HG03108 (cell line): ENCODE results near the gene XRCC4.

Experiments
- ATAC-seq: cut with Tn5 transposase; IDR thresholded peaks from one replicate; pipeline ENCODE4 v1.9.1; 2021; ENCODE audit warnings: moderate library complexity; ENCODE audit not compliant: unreplicated experiment

XRCC4 gene

DNA sequence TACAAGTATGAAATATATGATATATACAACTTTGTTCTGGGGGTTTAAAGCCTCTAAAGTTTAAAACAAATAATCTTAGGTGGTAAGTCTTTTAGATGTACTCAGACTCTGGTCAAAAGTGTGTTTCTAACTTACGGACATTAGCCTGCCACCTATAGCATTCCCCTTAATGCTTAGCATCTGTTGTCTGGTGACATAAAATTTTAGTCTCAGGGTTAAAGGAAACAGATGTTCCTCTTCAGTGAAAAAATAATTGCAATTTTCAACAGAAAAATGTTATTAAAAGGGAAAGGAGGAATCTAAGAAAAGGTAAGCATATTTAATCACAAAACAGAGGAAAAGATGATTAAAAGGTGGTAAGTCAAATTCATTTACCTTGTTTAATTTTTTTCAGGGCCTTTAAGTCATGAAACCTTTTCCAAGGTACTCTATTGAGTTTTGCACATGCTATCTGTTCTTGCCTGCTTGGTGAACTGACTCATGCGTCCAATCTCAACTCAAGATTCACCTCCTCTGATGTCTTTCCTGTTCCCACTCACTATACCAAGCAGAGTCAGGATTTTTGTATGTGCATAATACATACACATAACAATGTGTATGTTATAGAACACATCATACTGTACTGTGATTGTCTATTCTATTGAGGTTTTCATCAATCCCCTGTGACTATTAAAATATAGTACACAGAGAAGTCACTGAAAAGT is 8.1 kb upstream of the XRCC4 start:
- no peak for ATAC-seq

DNA sequence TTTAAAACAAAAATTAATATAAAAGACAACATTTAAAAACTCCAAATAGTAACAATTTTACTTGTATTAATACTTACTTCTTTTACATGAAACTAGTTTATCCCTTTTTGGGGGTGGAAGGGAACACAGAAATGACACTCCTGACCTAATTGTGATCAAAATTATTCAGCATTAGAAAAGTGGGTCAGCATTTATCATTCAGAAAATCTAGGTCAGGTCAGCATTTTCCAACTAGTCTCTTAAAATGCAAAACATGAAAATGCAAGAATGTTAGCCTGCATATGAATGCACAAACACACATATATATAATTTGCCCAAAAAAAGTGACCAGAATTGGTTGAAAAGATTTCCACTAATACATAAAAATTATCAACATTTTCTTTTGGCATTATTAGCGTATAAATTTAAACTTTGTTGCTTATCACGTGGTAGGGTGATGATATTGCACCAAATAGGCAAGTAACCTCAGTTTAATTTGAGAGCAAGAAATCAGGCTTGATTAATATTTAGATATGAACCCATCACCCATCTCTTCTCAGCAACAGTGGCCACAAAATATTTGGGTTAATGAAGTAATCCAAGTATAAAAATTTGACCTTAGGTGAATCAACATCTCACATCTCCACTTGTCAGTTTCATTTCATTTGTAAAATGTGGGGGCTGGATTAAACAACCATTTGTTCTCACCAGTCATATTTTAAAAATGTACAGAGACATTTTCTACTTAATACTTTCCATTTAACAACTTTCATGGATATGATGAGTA is 5.9 kb upstream of the XRCC4 start:
- ATAC-seq = no peak

- no peak for ATAC-seq
Observed at GRCh38 chr5:83072966-83073365, 4.4 kb upstream of the XRCC4 start.

DNA sequence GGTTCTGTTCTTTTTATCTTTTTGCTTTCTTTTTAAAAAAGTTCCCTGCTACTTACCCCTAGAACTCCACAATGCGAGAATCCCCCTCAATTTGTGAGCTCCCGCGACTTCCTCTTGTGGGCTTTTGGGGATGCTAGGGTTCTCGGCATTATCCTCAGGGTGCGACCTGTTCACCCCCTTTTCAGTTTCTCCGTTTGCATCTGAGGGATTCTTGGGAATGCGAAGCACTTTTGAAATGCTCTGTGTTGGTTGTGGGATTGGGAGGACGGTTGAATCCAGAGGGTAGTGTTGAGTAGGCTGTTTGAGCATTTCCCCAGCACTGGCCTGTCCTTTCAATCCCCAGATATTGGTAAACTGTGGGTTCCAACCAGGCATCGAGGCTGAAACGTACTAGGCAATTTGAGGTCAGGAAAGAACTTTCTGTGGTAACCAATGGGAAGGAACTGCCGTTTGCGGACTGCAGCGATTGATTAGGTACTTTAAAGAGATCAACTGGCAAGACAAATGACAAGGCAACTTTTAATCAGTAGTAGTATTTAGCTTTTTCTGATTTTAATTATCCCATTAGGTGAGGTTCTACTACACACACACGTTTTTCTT is 415 bp downstream of the XRCC4 start:
- peak; percentile 0 for ATAC-seq

DNA sequence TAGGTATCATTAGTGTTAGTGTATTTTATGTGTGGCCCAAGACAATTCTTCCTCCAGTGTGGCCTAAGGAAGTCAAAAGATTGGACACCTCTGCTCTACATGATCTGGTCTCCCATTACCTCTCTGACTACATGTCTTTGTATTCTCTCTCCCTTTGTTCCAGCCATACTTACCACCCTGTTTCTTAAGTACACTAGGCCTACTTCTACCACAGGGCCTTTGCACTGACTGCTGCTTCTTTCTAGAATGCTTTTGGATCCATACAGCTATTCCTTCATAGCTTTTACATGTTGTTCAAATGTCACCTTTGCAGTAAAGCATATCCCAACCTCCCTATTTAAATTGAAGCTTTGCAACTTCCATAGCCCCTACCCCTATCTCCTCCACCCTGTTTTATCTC is 5.4 kb downstream of the XRCC4 start:
- no peak for ATAC-seq

DNA sequence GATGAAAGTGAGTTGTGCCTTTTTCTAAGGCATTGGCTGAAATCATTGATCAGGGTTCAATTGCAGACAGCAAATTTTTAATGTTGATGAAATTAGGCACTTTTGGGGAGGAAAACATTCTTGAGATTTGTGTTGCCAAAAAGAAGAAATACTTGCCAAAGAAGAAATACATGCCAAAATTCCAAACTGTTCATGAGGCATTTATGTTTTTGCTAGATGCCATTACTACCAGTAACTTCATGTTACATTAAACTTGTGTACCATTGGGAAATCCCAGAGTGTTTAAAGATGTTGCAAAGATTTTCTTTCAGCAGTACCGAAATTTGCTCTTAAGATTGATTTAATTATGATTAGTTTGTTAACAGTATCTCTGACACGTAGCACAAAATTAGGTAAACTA is 7.0 kb downstream of the XRCC4 start:
- ATAC-seq = no peak

DNA sequence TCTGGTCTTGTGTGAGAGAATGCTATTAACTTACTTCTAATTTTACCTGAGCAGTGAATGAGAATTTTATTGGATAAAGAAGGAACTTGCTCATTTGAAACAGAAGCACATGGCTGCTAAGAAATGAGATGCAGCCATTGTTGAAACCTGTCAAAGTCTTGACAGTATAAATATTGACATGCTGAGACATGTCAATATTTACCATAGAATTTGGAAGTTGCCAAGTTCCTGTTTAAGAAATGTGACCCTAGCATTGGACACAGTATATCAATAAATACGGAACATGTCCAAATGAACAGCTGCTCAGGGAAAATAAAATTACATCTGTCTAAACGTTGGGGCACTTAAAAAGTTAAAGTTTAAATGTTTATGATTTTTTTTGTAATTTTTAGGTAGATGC is 7.8 kb downstream of the XRCC4 start:
- ATAC-seq = no peak

GRCh38 chr5:83090169-83090568 is 12.8 kb downstream of the XRCC4 start:
- no peak for ATAC-seq

- ATAC-seq = no peak
Observed at GRCh38 chr5:83092619-83093018, 15.3 kb downstream of the XRCC4 start.

DNA sequence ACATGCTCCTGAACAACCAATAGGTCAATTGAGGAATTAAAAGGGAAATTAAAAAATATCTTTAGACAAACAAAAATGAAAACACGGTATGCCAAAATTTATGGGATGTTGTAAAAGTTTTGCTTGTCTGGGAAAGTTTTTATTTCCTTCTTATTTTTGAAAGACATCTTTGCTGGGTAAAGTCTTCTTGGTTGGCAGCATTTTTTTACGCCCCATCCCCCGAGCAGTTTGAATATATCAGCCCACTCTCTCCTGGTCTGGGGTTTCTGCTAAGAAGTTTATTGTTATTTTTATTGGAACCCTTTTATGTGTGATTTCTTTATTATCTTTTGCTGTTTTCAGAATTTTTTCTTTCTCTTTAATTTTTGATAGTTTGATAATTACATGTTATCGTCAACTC is 16.3 kb downstream of the XRCC4 start:
- ATAC-seq = no peak

- ATAC-seq = no peak
Observed at GRCh38 chr5:83095163-83095956, 18.0 kb downstream of the XRCC4 start.

GRCh38 chr5:83095957-83096539 is 18.7 kb downstream of the XRCC4 start:
- no peak for ATAC-seq

GRCh38 chr5:83096660-83097339 is 19.5 kb downstream of the XRCC4 start:
- no peak for ATAC-seq

DNA sequence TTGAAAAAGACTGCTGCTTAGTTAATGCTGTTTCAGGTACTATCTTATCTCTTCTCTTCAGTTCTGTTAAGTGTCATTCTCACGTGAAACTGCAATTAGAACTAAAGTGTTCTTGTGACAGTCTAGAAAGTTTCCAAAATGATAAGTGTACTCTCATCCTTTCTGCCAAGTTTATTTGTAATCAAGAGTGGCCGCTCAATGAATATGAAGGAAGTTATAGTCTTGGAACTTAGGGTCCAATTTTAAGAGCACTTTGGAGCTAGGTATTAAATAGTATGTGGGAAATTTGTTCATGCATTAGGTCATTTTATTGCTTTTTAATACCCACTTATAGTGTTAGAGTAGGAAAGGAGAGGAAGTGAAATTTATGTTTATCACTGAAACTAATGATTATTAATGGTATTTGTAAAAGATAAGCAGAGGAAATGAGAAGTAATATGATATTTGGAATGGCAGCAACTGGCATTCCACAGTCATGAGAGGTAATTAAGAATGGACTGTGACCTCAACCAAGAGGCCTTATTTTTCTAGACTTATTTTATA is 20.4 kb downstream of the XRCC4 start:
- no peak for ATAC-seq

DNA sequence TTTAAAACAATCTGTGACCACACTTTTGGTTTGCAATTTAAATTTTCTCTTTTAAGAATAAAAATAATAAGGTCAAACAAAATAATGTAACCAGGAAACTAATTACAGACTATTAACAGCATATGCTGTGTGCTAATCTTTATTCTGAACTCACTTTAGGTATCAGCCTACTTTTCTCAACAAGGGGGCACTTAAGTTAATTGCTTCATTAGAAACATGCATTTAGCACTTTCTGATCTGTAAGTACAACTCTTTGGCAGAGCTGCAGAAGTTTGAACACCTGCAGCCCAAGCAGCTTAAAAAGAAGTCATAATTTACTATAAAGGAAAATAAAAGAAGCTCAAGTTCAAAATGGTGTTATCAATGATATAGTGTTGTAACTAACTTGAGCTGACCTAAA is 21.7 kb downstream of the XRCC4 start:
- ATAC-seq = no peak

DNA sequence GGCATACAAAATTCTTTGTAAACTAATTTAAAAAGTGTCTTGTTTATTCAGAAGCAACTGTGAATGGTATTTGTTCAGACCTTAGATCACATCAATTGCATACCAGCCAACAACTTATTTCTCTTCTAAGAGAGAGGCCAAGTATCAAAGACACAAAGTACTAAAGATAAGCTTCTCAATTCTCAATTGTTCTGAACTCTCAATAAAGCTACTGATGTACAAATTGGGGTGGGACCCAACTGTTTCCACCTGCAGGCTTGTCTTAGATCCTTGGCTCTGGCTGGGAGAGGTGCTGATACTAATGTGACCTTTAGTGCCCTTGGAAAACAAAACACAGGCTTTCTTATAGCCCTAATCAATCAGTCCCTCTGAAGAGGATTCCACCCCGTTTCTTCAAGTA is 22.1 kb downstream of the XRCC4 start:
- no peak for ATAC-seq

DNA sequence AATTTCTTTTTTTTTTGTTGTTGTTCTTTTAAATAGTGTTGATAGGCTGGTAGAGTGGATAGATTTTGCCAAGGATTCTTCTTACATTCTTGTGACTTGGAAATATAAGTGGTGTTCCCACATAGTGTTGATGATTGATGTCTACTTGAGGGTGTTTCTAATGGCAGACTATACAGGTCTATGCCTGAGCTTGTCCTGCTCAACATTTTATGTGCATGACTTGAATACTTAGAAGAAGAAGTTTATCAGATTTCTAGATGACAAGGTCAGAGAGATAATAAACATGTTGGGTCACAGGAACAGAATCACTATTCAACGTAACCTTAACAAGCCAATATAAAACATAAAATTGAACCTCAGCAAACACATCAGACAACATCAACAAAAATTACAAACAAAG is 24.2 kb downstream of the XRCC4 start:
- ATAC-seq = no peak

GRCh38 chr5:83102364-83102980 is 25.1 kb downstream of the XRCC4 start:
- ATAC-seq = no peak

DNA sequence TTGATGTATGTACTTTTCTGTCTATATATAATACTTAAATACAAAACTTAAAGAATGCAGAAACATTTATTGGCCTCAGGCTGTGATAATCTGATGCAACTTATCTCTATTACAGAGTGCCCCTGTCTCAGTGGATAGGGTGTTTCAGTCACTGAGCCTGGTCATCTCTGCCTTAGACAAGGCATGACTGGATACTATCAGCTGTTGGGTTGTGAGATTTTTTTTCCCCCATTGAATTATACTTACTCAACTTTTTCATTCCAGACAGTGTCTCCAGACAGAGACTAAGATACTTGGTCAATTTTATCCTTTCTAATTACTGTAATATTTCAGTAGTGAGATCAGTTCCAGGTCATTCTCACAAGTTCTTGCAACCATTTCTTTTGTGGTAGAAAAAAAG is 26.7 kb downstream of the XRCC4 start:
- ATAC-seq = no peak
